ENCODE measurements around the gene MARK1. TPM values are rescaled to one million over a fixed set of nuclear protein-coding genes. Genes with fewer than 3 reads are reported as not detected.

MARK1 gene
- 1.5 TPM for polyA plus RNA-seq (2013, experiment 1 of 2; ENCODE audit: insufficient read length)
- 1.8 TPM for polyA plus RNA-seq (2013, experiment 2 of 2; ENCODE audit: insufficient read length)

- peak; percentile 49 for DNase-seq
These were observed at the start of gene MARK1 for GRCh38 chr1:220527908-220528678. TSS of gene MARK1 (plus strand) at chr1:220528136. CDS start at chr1:220528823, 687 bp downstream.

- DNase-seq: no peak
These were observed 44.2 kb upstream of the MARK1 start for GRCh38 chr1:220483700-220484099.

DNA sequence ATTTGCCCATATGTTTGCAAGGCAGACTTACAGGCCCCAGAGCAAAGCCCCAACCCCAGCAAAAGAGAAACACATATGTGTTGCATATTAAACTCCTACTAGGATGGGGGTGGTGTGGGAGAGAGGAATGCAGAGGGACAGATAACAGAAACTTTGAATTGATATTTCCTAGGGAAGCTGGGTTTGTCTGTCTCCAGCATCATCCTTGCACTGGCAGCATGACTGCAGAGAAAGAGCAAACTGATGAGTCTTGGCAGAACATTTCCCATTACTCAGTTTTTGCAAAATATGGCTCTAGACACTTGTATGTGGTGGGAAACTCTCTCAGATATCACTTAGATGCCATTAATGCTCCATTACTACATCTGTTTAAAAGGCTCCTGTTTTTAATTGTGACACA, 43.8 kb upstream of the MARK1 start:
- DNase-seq: no peak

DNA sequence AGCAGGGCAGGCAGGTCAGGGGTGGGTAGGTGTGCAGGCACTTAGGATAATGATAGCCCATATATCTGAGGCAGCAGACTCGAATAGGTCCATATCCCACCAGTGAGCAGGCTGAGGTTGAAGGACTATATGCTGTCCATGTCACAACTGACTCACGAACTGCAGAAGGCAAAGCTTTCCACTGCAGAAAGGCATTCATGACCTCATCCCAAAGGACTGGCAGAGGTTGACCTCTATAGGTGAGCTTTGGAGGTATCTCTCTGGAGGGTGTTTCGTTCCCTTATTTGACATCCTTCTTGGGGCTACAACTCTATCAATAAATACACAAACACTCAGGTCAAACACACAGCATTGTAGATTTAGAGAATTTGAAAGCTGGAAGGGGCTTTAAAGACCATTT, 42.8 kb upstream of the MARK1 start:
- no peak for DNase-seq

GRCh38 chr1:220485791-220486190, 42.1 kb upstream of the MARK1 start:
- no peak for DNase-seq

DNA sequence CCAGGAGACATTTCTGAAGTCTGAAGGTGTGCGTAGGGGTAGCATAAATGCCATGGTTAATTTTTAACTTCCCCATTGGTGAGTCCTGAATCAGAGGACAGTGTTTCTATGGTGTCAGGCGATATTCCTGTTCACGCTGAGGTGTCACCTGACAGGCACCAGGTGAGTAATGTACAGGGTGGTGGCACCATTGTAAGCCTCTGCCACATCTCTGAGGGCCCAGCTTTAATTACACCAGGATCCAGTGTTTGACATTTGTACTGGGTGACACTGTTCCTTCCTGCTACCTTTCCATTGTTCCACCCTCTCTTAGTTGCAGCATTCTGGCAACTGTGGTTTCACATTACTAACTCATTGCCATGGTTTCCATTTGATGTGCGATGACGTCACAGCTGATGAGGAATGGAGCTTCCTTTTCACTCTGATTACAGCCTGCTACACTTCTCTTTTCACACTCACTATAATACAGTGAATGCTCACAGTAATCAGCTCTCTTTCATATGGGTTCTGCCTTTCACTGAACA, 40.6 kb upstream of the MARK1 start:
- DNase-seq: peak; percentile 15

GRCh38 chr1:220491891-220492290, 36.0 kb upstream of the MARK1 start:
- no peak for DNase-seq

GRCh38 chr1:220497220-220497947, 30.6 kb upstream of the MARK1 start:
- no peak for DNase-seq

DNA sequence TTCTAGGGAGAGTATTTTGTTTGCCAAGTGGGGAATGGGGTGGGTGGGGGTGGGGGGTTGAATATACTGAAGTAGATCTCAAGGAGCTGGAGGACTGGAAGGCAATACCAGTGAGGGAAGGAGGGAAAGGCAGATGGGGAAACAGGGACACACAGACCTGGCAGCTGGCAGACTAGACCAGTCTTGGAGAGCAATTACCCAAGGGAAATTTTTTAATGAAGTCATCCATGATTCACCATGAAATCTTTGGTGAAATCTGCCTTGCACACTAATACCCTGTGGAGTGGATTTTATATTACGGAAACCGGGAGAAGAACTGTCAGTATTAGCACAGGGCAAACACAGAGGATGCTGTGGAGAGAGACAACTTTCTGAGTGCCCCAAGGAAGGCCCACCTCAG, 29.7 kb upstream of the MARK1 start:
- no peak for DNase-seq

GRCh38 chr1:220500372-220500771, 27.6 kb upstream of the MARK1 start:
- no peak for DNase-seq

DNA sequence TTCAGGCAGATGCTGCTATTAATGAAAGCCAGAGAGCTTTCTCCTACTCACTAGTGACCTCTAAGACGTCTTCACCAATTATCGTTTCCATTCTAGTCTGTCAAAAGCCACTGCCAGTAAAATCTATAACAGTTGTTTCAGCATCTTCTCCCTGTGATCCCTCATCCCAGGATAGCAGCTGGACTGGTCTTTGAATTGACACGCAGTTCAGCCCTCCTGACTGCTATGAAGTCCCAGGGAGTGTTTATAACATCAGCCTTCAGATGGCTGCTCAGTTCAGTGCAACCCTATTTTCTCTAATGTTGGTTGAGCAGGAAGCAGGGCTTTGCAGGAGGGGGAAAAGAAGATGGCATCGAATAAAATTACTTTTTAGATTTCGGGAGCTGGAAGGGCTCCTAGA, 23.6 kb upstream of the MARK1 start:
- DNase-seq: no peak

DNA sequence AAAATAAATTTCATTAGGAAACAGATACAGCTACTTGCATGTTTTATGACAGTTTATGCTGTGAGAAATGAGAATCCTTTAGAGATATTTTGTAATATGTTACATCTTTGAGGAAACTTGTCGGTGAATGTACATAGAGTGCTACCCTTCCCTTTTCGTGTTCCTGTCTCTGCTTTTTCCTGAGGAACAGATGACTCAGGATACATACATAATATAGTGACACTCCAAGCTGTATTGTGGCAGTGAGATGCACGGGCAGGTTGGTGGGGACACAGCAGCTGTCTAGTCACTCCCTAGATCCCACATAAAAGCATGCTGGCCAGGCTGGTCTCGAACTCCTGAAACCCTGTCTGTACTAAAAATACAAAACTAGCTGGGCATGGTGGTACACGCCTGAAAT, 20.9 kb upstream of the MARK1 start:
- no peak for DNase-seq

DNA sequence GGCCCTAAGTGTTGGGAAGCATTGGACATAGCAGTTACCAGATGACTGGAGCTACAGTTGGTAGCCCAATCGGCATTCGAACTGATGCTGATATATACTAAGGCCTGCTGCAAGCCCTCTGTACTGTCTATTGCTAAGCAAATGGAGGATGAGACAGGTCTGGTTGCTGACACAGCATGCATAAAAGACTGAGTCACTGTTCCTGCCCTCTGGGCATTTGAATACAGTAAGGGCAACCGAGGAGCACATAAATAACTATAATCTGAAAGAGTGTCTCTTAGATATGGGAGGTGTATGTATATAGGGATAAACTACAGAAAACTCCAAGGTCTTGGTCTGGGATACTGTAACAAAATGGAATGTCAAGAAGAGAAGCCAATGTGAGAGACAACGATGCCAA, 16.8 kb upstream of the MARK1 start:
- DNase-seq: no peak

- no peak for DNase-seq
These were observed 16.2 kb upstream of the MARK1 start for GRCh38 chr1:220511785-220512184.

- DNase-seq: no peak
These were observed 14.1 kb upstream of the MARK1 start for GRCh38 chr1:220513834-220514233.

DNA sequence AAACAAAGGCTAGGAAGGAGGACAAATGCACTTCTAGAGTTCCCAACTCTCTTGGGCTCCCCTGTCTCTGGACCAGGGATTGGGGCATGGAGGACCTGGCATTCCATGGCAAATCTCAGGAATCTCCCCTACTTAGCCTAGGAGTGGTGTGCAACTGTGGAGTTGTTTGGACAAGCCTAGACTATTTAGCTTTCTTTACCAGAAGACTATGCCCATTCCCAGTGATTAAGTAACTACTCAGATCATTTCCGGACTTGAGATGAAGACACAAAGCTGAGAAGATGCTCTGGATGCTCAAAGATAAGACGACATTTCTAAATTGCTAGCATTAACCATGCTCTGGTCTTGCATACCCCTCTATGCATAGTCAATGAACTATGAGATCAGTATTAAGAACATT, 13.7 kb upstream of the MARK1 start:
- DNase-seq: no peak

DNA sequence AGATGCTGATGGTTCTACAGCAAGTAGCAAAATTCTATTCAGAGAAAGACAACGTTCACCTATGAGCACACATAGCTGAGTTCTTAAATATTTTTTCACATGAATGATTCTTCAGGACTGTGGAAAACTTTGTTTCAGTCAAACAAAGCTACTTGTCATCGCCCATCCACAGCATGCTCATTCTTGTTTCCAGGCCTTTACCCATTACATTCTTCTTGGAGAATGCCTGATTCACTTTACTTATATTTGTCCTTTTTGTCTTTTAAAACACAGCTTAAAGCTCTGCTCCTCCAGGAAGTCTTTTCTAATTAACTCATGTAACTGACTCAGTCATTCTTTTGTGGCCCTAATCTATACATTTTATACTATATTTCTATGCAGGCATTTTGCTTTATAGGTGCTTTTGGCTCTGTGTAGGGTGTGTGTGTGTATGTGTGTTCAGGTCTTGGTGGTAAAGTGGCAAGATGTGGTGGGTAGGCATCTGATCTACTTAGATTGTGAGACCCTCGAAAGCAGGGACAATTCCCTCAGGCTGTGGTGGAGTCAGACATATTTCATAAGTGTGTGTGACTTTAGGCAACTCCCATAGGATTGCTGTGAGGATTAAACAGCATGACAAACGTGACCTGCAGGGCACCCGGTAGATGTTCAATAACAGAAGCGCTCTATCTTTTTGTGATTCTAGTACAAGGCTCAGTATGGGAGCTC, 11.8 kb upstream of the MARK1 start:
- DNase-seq: no peak

GRCh38 chr1:220516722-220517042, 11.3 kb upstream of the MARK1 start:
- DNase-seq: no peak

DNA sequence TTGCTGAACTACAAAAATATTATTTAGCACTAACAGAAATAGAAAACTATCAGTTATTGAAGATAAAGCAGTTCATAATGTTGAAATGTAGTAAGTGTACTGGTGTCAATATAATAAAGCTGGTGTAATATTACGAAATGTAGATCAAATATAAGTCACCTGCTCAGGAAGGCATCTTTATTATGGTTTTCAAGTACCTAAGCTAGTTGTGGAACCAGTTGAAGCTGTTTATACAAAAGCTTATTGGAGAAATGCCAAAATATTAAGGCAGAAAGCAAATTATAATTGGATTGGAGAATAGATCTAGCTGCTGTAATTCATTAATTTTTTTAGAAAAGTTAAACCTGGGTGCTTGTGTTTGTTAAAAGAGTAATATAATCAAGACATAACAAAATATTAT, 6.2 kb upstream of the MARK1 start:
- no peak for DNase-seq

DNA sequence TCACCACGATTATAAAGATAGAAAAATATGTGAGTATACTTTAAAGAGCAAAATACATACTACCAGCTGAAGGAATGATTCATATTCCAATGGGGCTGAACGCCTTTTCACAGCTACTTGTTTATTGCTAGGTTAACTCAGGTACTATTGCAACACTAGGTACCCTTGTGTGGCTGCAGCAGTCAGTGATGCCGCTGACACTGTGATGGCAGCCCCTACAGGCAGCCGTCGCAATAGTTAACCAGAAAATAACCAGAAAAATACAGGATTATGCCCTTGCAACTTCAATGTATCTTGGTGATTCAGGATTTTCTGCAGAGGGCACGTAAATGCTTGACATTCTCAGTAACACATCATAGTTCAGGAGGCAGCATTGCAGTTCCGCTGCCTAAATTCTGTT, 1.6 kb upstream of the MARK1 start:
- DNase-seq: no peak

- DNase-seq: peak; percentile 20
These were observed 543 bp upstream of the MARK1 start for GRCh38 chr1:220527279-220527907.

- DNase-seq: no peak
These were observed 954 bp downstream of the MARK1 start for GRCh38 chr1:220528679-220529501.
